GM23248 (cell line): Measurements from ENCODE around the gene KLK1. TPM values are rescaled to one million over a fixed set of nuclear protein-coding genes. Genes with fewer than 3 reads are reported as not detected.

Experiments used
- DNase-seq: peaks from one replicate; pipeline ENCODE4 v3.0.0-alpha.2; 2015
- H2AFZ ChIP-seq: fragments of 200-600 bp; sonication (generic); 2 replicates; pipeline ENCODE4 v1.6.1; 2016; ENCODE audit warnings: antibody characterized with exemption
- H3F3A ChIP-seq: fragments of 200-600 bp; sonication (generic); 2 replicates; pipeline ENCODE4 v1.6.1; 2016; ENCODE audit warnings: mild to moderate bottlenecking, antibody characterized with exemption, mixed run types; ENCODE audit not compliant: insufficient read depth
- H3K27ac ChIP-seq: fragments of 200-600 bp; sonication (generic); 2 replicates; pipeline ENCODE4 v1.5.1; 2016; ENCODE audit warnings: mild to moderate bottlenecking
- H3K27me3 ChIP-seq: fragments of 200-600 bp; sonication (generic); replicated peaks from 2 replicates; pipeline ENCODE4 v1.6.1; 2016; ENCODE audit warnings: mild to moderate bottlenecking; ENCODE audit not compliant: insufficient read depth
- H3K36me3 ChIP-seq: fragments of 200-600 bp; sonication (generic); 2 replicates; pipeline ENCODE4 v1.6.1; 2016; ENCODE audit warnings: low read depth, mild to moderate bottlenecking
- H3K4me1 ChIP-seq: fragments of 200-600 bp; sonication (generic); 2 replicates; pipeline ENCODE4 v1.6.1; 2016; ENCODE audit warnings: mild to moderate bottlenecking; ENCODE audit not compliant: insufficient read depth
- H3K4me2 ChIP-seq: fragments of 200-600 bp; sonication (generic); one replicate; pipeline ENCODE4 v1.6.1; 2016; ENCODE audit warnings: mild to moderate bottlenecking; ENCODE audit not compliant: unreplicated experiment
- H3K4me3 ChIP-seq: fragments of 200-600 bp; sonication (generic); 2 replicates; pipeline ENCODE4 v1.5.1; 2016; ENCODE audit warnings: mild to moderate bottlenecking
- H3K79me2 ChIP-seq: fragments of 200-600 bp; sonication (generic); 2 replicates; pipeline ENCODE4 v1.6.1; 2016; ENCODE audit warnings: mild to moderate bottlenecking; ENCODE audit not compliant: insufficient read depth
- H3K9ac ChIP-seq: fragments of 200-600 bp; sonication (generic); 2 replicates; pipeline ENCODE4 v1.6.1; 2016; ENCODE audit warnings: mild to moderate bottlenecking
- H3K9me2 ChIP-seq: fragments of 200-600 bp; sonication (generic); 2 replicates; pipeline ENCODE4 v1.6.1; 2016; ENCODE audit warnings: mixed run types, mild to moderate bottlenecking, moderate library complexity; ENCODE audit not compliant: insufficient read depth
- H3K9me3 ChIP-seq: fragments of 200-600 bp; sonication (generic); one replicate; pipeline ENCODE4 v1.6.1; 2017; ENCODE audit warnings: low read depth
- H4K20me1 ChIP-seq: fragments of 200-600 bp; sonication (generic); 2 replicates; pipeline ENCODE4 v1.6.0; 2016; ENCODE audit not compliant: insufficient read depth
- EZH2 ChIP-seq: fragments of 200-600 bp; sonication (generic); IDR thresholded peaks from 2 replicates; pipeline ENCODE4 v1.6.1; 2018; ENCODE audit warnings: antibody characterized with exemption, mild to moderate bottlenecking; ENCODE audit not compliant: insufficient read depth, poor library complexity, severe bottlenecking
- EZH2phosphoT487 ChIP-seq: fragments of 200-600 bp; sonication (generic); IDR thresholded peaks from 2 replicates; pipeline ENCODE4 v1.6.1; 2018; ENCODE audit warnings: antibody characterized with exemption, moderate library complexity, mild to moderate bottlenecking, low read depth; ENCODE audit not compliant: insufficient read depth
- WGBS, 2 experiments: methylation state at CpG; one replicate each; pipeline ENCODE4 v1.1.6; 2015 to 2017; ENCODE audit warnings: low lambda C conversion rate in 2 of 2, low coverage in 1 of 2; ENCODE audit errors: missing lambda C conversion rate in 2 of 2; 5-methylcytosine and 5-hydroxymethylcytosine counted together
- in situ Hi-C: fragments of 300-500 bp; cut with MboI; formaldehyde crosslinking; loops from 2 replicates; pipeline ENCODE4 v1.15.0; 2020
- polyA plus RNA-seq: library from polyadenylated mRNA; unstranded; fragments of >200 nt; fragmentation: Nextera tagmentation; extraction: Ambion mirVana; gene quantifications from 2 replicates; pipeline ENCODE4 v1.2.1, GENCODE V29; 2016
- total RNA-seq: library from RNA; depleted of rRNA; stranded (reverse); fragments of >200 nt; shearing (Covaris generic); gene quantifications from 2 replicates; pipeline ENCODE4 v1.2.3, GENCODE V29; 2014

The KLK1 gene
- total and polyA plus RNA-seq, 2 experiments from 2014 or later: not detected

DNA sequence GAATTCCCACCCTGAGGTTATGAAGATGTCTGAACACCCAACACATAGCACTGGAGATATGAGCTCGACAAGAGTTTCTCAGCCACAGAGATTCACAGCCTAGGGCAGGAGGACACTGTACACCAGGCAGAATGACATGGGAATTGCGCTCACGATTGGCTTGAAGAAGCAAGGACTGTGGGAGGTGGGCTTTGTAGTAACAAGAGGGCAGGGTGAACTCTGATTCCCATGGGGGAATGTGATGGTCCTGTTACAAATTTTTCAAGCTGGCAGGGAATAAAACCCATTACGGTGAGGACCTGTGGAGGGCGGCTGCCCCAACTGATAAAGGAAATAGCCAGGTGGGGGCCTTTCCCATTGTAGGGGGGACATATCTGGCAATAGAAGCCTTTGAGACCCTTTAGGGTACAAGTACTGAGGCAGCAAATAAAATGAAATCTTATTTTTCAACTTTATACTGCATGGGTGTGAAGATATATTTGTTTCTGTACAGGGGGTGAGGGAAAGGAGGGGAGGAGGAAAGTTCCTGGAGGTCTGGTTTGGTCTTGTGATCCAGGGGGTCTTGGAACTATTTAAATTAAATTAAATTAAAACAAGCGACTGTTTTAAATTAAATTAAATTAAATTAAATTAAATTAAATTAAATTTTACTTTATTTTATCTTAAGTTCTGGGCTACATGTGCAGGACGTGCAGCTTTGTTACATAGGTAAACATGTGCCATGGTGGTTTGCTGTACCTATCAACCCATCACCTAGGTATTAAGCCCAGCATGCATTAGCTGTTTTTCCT, 38.1 kb upstream of the KLK1 start:
- 47 to 51% methylated on average over 7 of the region's 7 CpGs for WGBS, 2 experiments
- H3K4me1 ChIP-seq: no peaks in the 10 kb centered on the region
- no peaks in the 10 kb centered on the region for H3K36me3 ChIP-seq
- no peak for DNase-seq
- H3K4me3 ChIP-seq: no peak overlapping the region
- H2AFZ ChIP-seq: no peak overlapping the region
- H3K4me2 ChIP-seq: no peak overlapping the region
- H3K27ac ChIP-seq: no peak overlapping the region
- no peaks in the 10 kb centered on the region for H3K9me2 ChIP-seq
- no peaks in the 10 kb centered on the region for H4K20me1 ChIP-seq
- no peak overlapping the region for H3K9ac ChIP-seq
- no peaks in the 10 kb centered on the region for H3K9me3 ChIP-seq
- in situ Hi-C loops: no loop called here
- H3K79me2 ChIP-seq: no peaks in the 10 kb centered on the region
- H3F3A ChIP-seq: no peaks in the 10 kb centered on the region
- no peak for TF ChIP-seq EZH2phosphoT487
- no peak for TF ChIP-seq EZH2
- H3K27me3 ChIP-seq: 0 out of 2 replicates have a peak, but pooled peaks cover 7% of the 10 kb centered on the region

DNA sequence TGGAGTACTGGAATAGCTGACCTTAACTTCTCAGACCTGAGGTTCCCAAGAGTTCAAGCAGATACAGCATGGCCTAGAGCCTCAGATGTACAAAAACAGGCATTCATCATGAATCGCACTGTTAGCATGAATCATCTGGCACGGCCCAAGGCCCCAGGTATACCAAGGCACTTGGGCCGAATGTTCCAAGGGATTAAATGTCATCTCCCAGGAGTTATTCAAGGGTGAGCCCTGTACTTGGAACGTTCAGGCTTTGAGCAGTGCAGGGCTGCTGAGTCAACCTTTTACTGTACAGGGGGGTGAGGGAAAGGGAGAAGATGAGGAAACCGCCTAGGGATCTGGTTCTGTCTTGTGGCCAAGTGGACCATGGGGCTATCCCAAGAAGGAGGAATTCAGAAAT, 37.4 kb upstream of the KLK1 start:
- H4K20me1 ChIP-seq: no peaks in the 10 kb centered on the region
- no peaks in the 10 kb centered on the region for H3K79me2 ChIP-seq
- 0 out of 2 replicates have a peak, but pooled peaks cover 7% of the 10 kb centered on the region for H3K27me3 ChIP-seq
- 35 to 39% methylated on average over 5 of the region's 5 CpGs for WGBS, 2 experiments
- no peak overlapping the region for H3K4me3 ChIP-seq
- no peaks in the 10 kb centered on the region for H3K36me3 ChIP-seq
- no peak overlapping the region for H3K9ac ChIP-seq
- no peak overlapping the region for H3K4me2 ChIP-seq
- TF ChIP-seq EZH2 (no peak), EZH2phosphoT487 (no peak)
- H3K9me3 ChIP-seq: no peaks in the 10 kb centered on the region
- no peak overlapping the region for H3K27ac ChIP-seq
- no peak overlapping the region for H2AFZ ChIP-seq
- no peaks in the 10 kb centered on the region for H3K4me1 ChIP-seq
- H3K9me2 ChIP-seq: no peaks in the 10 kb centered on the region
- no peaks in the 10 kb centered on the region for H3F3A ChIP-seq
- DNase-seq: no peak
- in situ Hi-C loops: no loop called here

DNA sequence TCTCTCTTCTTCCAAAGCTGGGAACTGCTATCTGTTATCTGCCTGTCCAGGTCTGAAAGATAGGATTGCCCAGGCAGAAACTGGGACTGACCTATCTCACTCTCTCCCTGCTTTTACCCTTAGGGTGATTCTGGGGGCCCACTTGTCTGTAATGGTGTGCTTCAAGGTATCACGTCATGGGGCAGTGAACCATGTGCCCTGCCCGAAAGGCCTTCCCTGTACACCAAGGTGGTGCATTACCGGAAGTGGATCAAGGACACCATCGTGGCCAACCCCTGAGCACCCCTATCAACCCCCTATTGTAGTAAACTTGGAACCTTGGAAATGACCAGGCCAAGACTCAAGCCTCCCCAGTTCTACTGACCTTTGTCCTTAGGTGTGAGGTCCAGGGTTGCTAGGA, 36.3 kb upstream of the KLK1 start:
- no peak for TF ChIP-seq EZH2phosphoT487
- TF ChIP-seq EZH2: no peak

DNA sequence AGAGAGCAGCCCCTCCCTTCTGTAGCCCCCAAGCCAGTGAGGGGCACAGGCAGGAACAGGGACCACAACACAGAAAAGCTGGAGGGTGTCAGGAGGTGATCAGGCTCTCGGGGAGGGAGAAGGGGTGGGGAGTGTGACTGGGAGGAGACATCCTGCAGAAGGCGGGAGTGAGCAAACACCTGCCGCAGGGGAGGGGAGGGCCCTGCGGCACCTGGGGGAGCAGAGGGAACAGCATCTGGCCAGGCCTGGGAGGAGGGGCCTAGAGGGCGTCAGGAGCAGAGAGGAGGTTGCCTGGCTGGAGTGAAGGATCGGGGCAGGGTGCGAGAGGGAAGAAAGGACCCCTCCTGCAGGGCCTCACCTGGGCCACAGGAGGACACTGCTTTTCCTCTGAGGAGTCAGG, 35.3 kb upstream of the KLK1 start:
- Histone ChIP-seq H3K79me2 (no peaks in the 10 kb centered on the region), H3K4me1 (no peaks in the 10 kb centered on the region), H3K27ac (no peak overlapping the region), H3K9me2 (no peaks in the 10 kb centered on the region), H3K4me3 (no peak overlapping the region), H3F3A (no peaks in the 10 kb centered on the region), H3K36me3 (no peaks in the 10 kb centered on the region), H3K27me3 (peaks cover 13% of the 10 kb centered on the region; the same call in 1 of the 2 replicates), H3K9ac (no peak overlapping the region), H2AFZ (no peak overlapping the region), H3K4me2 (no peak overlapping the region), H4K20me1 (no peaks in the 10 kb centered on the region), H3K9me3 (no peaks in the 10 kb centered on the region)
- TF ChIP-seq EZH2phosphoT487: no peak
- no peak for TF ChIP-seq EZH2
- in situ Hi-C loops: no loop called here
- WGBS, 2 experiments: 34% methylated on average over 7 of the region's 7 CpGs; no CpG with 5 or more reads in 1 of the 2 experiments
- no peak for DNase-seq

More for the DNA sequence above, 36.3 kb upstream of the KLK1 start:
- Histone ChIP-seq H3K27me3 (peaks cover 13% of the 10 kb centered on the region; the same call in 1 of the 2 replicates), H3K9me2 (no peaks in the 10 kb centered on the region), H3K79me2 (no peaks in the 10 kb centered on the region), H4K20me1 (no peaks in the 10 kb centered on the region), H3K4me2 (no peak overlapping the region), H3K4me3 (no peak overlapping the region), H3K9me3 (no peaks in the 10 kb centered on the region), H3K36me3 (no peaks in the 10 kb centered on the region), H3K27ac (no peak overlapping the region), H3K4me1 (no peaks in the 10 kb centered on the region), H3F3A (no peaks in the 10 kb centered on the region), H3K9ac (no peak overlapping the region), H2AFZ (no peak overlapping the region)
- in situ Hi-C loops: no loop called here
- DNase-seq: no peak
- 31 to 41% methylated on average over 4 of the region's 4 CpGs for WGBS, 2 experiments
